HG03432 (cell line): ENCODE measurements around the gene S100A16.
A peak's percentile ranks its signal among the peaks of the same experiment; 100 is the strongest.
"Not testable (repeated sequence)": the region's sequence is repeated elsewhere in the genome, so short reads cannot be mapped to it uniquely, and the experiment has no call there.

Source experiments
- ATAC-seq: cut with Tn5 transposase; IDR thresholded peaks from one replicate; pipeline ENCODE4 v1.9.1; 2021; ENCODE audit warnings: mild to moderate bottlenecking, moderate library complexity; ENCODE audit not compliant: unreplicated experiment

Gene S100A16

GRCh38 chr1:153565529-153566374 is 47.2 kb downstream of the S100A16 start, which contains the start of gene S100A2:
S100A2 (minus strand) TSS chr1:153565844; CDS start chr1:153563877, 1,967 bp downstream.
- peak; percentile 55 for ATAC-seq

- ATAC-seq = no peak
These were observed 48.9 kb downstream of the S100A16 start for GRCh38 chr1:153563991-153564390.

- no peak for ATAC-seq
These were observed 49.4 kb downstream of the S100A16 start for GRCh38 chr1:153563483-153563901.

GRCh38 chr1:153562021-153562420 is 50.9 kb downstream of the S100A16 start:
- not testable (repeated sequence) for ATAC-seq

GRCh38 chr1:153561466-153561985 is 51.4 kb downstream of the S100A16 start:
- ATAC-seq = no peak

GRCh38 chr1:153560771-153561465 is 52.0 kb downstream of the S100A16 start:
- no peak for ATAC-seq

GRCh38 chr1:153560241-153560640 is 52.7 kb downstream of the S100A16 start:
- no peak for ATAC-seq

GRCh38 chr1:153557877-153558276 is 55.1 kb downstream of the S100A16 start:
- no peak for ATAC-seq
